Measurements from ENCODE around the gene SERPINC1. TPM values are rescaled to one million over a fixed set of nuclear protein-coding genes. Genes with fewer than 3 reads are reported as not detected.

The SERPINC1 gene
- total and polyA plus RNA-seq, 9 of the 15 experiments (the other 6 are each of a cell fraction or from before 2014, with no cell fraction given) = 0.07 to 1.2 (median 0.50) TPM

DNA sequence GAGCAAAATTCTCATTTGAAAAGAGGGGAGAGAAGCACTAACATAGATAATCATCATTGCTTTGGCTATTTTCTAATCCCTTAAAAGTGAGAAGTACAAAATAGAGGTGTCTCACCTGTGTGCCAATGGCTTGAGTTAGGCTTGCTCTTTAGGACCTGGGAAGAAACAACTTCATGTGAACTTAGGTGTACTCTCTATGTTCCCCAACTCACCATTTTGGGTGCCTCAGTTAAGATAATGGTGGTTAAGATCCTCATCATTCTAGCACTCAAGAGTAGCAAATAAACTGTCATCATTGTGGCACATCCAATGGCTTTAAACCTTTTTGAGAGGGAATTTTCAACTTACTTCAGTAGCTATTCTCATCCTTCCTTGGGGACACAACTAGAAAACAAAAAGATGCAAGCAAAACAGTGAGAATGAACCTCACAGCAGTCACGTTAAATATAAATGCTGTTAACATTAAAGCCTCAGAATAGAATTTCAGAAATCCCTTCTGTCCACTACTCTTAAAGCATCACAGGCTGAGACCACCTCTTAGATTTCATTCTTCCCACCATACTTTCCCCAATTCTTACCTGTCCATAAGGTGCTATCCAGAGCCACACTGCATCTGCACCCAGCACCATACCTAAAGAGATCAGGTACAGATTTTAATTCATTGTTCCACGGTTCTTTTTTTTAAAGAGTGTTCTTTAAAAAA lies 50.6 kb downstream of the SERPINC1 start (continued):
- TF ChIP-seq, protein P1, sequence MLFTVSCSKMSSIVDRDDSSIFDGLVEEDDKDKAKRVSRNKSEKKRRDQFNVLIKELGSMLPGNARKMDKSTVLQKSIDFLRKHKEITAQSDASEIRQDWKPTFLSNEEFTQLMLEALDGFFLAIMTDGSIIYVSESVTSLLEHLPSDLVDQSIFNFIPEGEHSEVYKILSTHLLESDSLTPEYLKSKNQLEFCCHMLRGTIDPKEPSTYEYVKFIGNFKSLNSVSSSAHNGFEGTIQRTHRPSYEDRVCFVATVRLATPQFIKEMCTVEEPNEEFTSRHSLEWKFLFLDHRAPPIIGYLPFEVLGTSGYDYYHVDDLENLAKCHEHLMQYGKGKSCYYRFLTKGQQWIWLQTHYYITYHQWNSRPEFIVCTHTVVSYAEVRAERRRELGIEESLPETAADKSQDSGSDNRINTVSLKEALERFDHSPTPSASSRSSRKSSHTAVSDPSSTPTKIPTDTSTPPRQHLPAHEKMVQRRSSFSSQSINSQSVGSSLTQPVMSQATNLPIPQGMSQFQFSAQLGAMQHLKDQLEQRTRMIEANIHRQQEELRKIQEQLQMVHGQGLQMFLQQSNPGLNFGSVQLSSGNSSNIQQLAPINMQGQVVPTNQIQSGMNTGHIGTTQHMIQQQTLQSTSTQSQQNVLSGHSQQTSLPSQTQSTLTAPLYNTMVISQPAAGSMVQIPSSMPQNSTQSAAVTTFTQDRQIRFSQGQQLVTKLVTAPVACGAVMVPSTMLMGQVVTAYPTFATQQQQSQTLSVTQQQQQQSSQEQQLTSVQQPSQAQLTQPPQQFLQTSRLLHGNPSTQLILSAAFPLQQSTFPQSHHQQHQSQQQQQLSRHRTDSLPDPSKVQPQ (CRISPR knock-in tag; IDR thresholded peaks at IDR 0.05; ENCODE audit: borderline replicate concordance) = no peak
- TF ChIP-seq, protein P2, sequence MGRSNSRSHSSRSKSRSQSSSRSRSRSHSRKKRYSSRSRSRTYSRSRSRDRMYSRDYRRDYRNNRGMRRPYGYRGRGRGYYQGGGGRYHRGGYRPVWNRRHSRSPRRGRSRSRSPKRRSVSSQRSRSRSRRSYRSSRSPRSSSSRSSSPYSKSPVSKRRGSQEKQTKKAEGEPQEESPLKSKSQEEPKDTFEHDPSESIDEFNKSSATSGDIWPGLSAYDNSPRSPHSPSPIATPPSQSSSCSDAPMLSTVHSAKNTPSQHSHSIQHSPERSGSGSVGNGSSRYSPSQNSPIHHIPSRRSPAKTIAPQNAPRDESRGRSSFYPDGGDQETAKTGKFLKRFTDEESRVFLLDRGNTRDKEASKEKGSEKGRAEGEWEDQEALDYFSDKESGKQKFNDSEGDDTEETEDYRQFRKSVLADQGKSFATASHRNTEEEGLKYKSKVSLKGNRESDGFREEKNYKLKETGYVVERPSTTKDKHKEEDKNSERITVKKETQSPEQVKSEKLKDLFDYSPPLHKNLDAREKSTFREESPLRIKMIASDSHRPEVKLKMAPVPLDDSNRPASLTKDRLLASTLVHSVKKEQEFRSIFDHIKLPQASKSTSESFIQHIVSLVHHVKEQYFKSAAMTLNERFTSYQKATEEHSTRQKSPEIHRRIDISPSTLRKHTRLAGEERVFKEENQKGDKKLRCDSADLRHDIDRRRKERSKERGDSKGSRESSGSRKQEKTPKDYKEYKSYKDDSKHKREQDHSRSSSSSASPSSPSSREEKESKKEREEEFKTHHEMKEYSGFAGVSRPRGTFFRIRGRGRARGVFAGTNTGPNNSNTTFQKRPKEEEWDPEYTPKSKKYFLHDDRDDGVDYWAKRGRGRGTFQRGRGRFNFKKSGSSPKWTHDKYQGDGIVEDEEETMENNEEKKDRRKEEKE (IDR thresholded peaks at IDR 0.05; ENCODE audit: borderline replicate concordance in 1 of 2, control insufficient read depth in 1 of 2, low read depth in 2 of 2, low read length in 1 of 2) = no peak
- TF ChIP-seq, protein P3, sequence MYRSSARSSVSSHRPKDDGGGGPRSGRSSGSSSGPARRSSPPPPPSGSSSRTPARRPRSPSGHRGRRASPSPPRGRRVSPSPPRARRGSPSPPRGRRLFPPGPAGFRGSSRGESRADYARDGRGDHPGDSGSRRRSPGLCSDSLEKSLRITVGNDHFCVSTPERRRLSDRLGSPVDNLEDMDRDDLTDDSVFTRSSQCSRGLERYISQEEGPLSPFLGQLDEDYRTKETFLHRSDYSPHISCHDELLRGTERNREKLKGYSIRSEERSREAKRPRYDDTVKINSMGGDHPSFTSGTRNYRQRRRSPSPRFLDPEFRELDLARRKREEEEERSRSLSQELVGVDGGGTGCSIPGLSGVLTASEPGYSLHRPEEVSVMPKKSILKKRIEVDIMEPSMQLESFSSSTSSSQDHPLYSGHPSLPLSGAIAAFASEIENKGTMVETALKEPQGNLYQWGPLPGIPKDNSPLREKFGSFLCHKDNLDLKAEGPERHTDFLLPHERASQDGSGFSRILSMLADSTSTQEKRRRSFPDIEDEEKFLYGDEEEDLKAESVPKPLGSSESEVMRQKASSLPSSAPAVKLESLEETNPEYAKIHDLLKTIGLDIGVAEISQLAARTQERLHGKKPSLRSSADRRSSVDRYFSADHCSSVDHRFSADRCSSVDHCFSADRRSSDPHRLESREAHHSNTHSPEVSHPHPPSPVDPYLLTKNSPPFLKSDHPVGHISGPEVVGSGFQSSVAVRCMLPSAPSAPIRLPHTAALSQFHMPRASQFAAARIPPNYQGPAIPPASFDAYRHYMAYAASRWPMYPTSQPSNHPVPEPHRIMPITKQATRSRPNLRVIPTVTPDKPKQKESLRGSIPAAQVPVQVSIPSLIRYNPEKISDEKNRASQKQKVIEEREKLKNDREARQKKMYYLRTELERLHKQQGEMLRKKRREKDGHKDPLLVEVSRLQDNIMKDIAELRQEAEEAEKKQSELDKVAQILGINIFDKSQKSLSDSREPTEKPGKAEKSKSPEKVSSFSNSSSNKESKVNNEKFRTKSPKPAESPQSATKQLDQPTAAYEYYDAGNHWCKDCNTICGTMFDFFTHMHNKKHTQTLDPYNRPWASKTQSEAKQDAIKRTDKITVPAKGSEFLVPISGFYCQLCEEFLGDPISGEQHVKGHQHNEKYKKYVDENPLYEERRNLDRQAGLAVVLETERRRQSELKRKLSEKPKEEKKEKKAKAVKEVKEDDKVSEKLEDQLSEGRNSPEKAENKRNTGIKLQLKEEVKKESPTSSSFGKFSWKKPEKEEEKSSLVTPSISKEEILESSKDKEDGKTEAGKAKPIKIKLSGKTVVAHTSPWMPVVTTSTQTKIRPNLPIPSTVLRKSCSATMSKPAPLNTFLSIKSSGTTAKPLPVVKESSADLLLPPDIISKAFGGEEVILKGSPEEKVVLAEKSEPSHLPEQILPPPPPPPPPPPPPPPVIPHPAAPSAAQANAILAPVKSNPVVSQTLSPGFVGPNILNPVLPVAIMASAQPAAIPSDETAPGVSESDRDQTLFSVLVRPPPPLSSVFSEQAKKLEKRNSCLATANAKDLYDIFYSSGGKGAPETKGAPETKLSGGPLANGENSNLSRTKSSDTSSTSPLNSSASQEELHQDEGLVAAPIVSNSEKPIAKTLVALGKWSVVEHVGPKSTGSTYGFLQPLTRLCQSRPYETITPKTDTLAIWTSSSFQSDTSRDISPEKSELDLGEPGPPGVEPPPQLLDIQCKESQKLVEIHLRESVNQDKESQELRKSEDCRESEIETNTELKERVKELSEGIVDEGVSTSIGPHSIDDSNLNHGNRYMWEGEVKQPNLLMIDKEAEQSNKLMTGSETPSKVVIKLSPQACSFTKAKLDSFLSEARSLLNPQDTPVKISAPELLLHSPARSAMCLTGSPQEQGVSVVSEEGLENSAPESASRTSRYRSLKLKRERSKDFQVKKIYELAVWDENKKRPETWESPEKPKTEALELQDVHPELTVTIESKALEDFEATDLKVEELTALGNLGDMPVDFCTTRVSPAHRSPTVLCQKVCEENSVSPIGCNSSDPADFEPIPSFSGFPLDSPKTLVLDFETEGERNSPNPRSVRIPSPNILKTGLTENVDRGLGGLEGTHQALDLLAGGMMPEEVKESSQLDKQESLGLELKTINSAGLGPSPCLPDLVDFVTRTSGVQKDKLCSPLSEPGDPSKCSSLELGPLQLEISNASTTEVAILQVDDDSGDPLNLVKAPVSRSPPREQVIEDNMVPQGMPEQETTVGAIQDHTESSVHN (IDR thresholded peaks at IDR 0.05; ENCODE audit: borderline replicate concordance in 1 of 2, low read depth in 1 of 2) = no peak
- no peak for TF ChIP-seq NBN (IDR thresholded peaks at IDR 0.05; ENCODE audit: low read depth)
- TF ChIP-seq, protein P4, sequence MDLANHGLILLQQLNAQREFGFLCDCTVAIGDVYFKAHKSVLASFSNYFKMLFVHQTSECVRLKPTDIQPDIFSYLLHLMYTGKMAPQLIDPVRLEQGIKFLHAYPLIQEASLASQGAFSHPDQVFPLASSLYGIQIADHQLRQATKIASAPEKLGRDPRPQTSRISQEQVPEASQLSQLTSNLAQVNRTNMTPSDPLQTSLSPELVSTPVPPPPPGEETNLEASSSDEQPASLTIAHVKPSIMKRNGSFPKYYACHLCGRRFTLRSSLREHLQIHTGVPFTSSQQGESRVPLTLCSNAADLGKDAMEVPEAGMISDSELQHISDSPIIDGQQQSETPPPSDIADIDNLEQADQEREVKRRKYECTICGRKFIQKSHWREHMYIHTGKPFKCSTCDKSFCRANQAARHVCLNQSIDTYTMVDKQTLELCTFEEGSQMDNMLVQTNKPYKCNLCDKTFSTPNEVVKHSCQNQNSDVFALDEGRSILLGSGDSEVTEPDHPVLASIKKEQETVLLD (IDR thresholded peaks at IDR 0.05) = no peak

All from K562 (cell line).